ENCODE data around the gene GHRL.

The GHRL gene

GRCh38 chr3:10292505-10293419 is at the start of gene GHRL:
TSS of gene GHRL (minus strand) at chr3:10292947. CDS start at chr3:10290180, 2,767 bp downstream.
- H3K9ac ChIP-seq (ENCODE audit: low read length): no peak within 1 kb of the TSS
- DNase-seq (ENCODE audit: low read depth): no peak
- no peaks in the 10 kb centered on the region for H3K9me3 ChIP-seq (ENCODE audit: control insufficient read depth, low read length)
- H3K36me3 ChIP-seq (ENCODE audit: control insufficient read depth, insufficient read depth, low read length, severe bottlenecking): peaks cover 32% of the 10 kb centered on the region
- H3K4me1 ChIP-seq (ENCODE audit: control insufficient read depth, insufficient read depth, low read length): no peaks in the 10 kb centered on the region
- no peaks in the 10 kb centered on the region for H3K27me3 ChIP-seq (replicated peaks; ENCODE audit: control insufficient read depth, insufficient read depth, low read length)
- H3K4me3 ChIP-seq (ENCODE audit: low read length): no peak within 1 kb of the TSS

GRCh38 chr3:10341901-10342398 is 49.2 kb upstream of the GHRL start:
- no peak overlapping the region for H3K9ac ChIP-seq (ENCODE audit: low read length)
- DNase-seq (ENCODE audit: low read depth): no peak
- H3K9me3 ChIP-seq (ENCODE audit: control insufficient read depth, low read length): no peaks in the 10 kb centered on the region
- H3K4me3 ChIP-seq (ENCODE audit: low read length): no peak overlapping the region
- peaks cover 31% of the 10 kb centered on the region for H3K27me3 ChIP-seq (replicated peaks; ENCODE audit: control insufficient read depth, insufficient read depth, low read length)
- H3K36me3 ChIP-seq (ENCODE audit: control insufficient read depth, insufficient read depth, low read length, severe bottlenecking): no peaks in the 10 kb centered on the region
- H3K4me1 ChIP-seq (ENCODE audit: control insufficient read depth, insufficient read depth, low read length): no peaks in the 10 kb centered on the region

- Histone ChIP-seq H3K27me3 (replicated peaks; ENCODE audit: control insufficient read depth, insufficient read depth, low read length) (peaks cover 32% of the 10 kb centered on the region), H3K36me3 (ENCODE audit: control insufficient read depth, insufficient read depth, low read length, severe bottlenecking) (no peaks in the 10 kb centered on the region), H3K4me3 (ENCODE audit: low read length) (no peak overlapping the region), H3K9ac (ENCODE audit: low read length) (no peak overlapping the region), H3K4me1 (ENCODE audit: control insufficient read depth, insufficient read depth, low read length) (no peaks in the 10 kb centered on the region), H3K9me3 (ENCODE audit: control insufficient read depth, low read length) (no peaks in the 10 kb centered on the region)
- DNase-seq (ENCODE audit: low read depth): no peak
Measured at GRCh38 chr3:10340476-10340875, 47.7 kb upstream of the GHRL start.

GRCh38 chr3:10340046-10340445 is 47.3 kb upstream of the GHRL start:
- Histone ChIP-seq H3K4me1 (ENCODE audit: control insufficient read depth, insufficient read depth, low read length) (no peaks in the 10 kb centered on the region), H3K9me3 (ENCODE audit: control insufficient read depth, low read length) (no peaks in the 10 kb centered on the region), H3K27me3 (replicated peaks; ENCODE audit: control insufficient read depth, insufficient read depth, low read length) (peaks cover 35% of the 10 kb centered on the region), H3K9ac (ENCODE audit: low read length) (no peak overlapping the region), H3K4me3 (ENCODE audit: low read length) (no peak overlapping the region), H3K36me3 (ENCODE audit: control insufficient read depth, insufficient read depth, low read length, severe bottlenecking) (no peaks in the 10 kb centered on the region)
- no peak for DNase-seq (ENCODE audit: low read depth)

GRCh38 chr3:10339376-10339955 is 46.7 kb upstream of the GHRL start:
- no peak overlapping the region for H3K4me3 ChIP-seq (ENCODE audit: low read length)
- H3K27me3 ChIP-seq (replicated peaks; ENCODE audit: control insufficient read depth, insufficient read depth, low read length): peaks cover 36% of the 10 kb centered on the region
- no peaks in the 10 kb centered on the region for H3K9me3 ChIP-seq (ENCODE audit: control insufficient read depth, low read length)
- H3K4me1 ChIP-seq (ENCODE audit: control insufficient read depth, insufficient read depth, low read length): no peaks in the 10 kb centered on the region
- no peaks in the 10 kb centered on the region for H3K36me3 ChIP-seq (ENCODE audit: control insufficient read depth, insufficient read depth, low read length, severe bottlenecking)
- no peak overlapping the region for H3K9ac ChIP-seq (ENCODE audit: low read length)
- DNase-seq (ENCODE audit: low read depth): no peak

GRCh38 chr3:10338591-10339353 is 46.0 kb upstream of the GHRL start:
- no peaks in the 10 kb centered on the region for H3K36me3 ChIP-seq (ENCODE audit: control insufficient read depth, insufficient read depth, low read length, severe bottlenecking)
- no peak overlapping the region for H3K9ac ChIP-seq (ENCODE audit: low read length)
- no peaks in the 10 kb centered on the region for H3K9me3 ChIP-seq (ENCODE audit: control insufficient read depth, low read length)
- no peak overlapping the region for H3K4me3 ChIP-seq (ENCODE audit: low read length)
- no peaks in the 10 kb centered on the region for H3K4me1 ChIP-seq (ENCODE audit: control insufficient read depth, insufficient read depth, low read length)
- DNase-seq (ENCODE audit: low read depth): no peak
- H3K27me3 ChIP-seq (replicated peaks; ENCODE audit: control insufficient read depth, insufficient read depth, low read length): peaks cover 35% of the 10 kb centered on the region

- Histone ChIP-seq H3K9ac (ENCODE audit: low read length) (no peak overlapping the region), H3K4me1 (ENCODE audit: control insufficient read depth, insufficient read depth, low read length) (no peaks in the 10 kb centered on the region), H3K27me3 (replicated peaks; ENCODE audit: control insufficient read depth, insufficient read depth, low read length) (peaks cover 38% of the 10 kb centered on the region), H3K4me3 (ENCODE audit: low read length) (no peak overlapping the region), H3K9me3 (ENCODE audit: control insufficient read depth, low read length) (no peaks in the 10 kb centered on the region), H3K36me3 (ENCODE audit: control insufficient read depth, insufficient read depth, low read length, severe bottlenecking) (no peaks in the 10 kb centered on the region)
- no peak for DNase-seq (ENCODE audit: low read depth)
Measured at GRCh38 chr3:10338164-10338470, 45.4 kb upstream of the GHRL start.

GRCh38 chr3:10337323-10338163 is 44.8 kb upstream of the GHRL start:
- Histone ChIP-seq H3K36me3 (ENCODE audit: control insufficient read depth, insufficient read depth, low read length, severe bottlenecking) (no peaks in the 10 kb centered on the region), H3K4me3 (ENCODE audit: low read length) (no peak overlapping the region)

GRCh38 chr3:10336761-10337160 is 44.0 kb upstream of the GHRL start:
- DNase-seq (ENCODE audit: low read depth): no peak
- Histone ChIP-seq H3K27me3 (replicated peaks; ENCODE audit: control insufficient read depth, insufficient read depth, low read length) (peaks cover 43% of the 10 kb centered on the region), H3K4me3 (ENCODE audit: low read length) (no peak overlapping the region), H3K9me3 (ENCODE audit: control insufficient read depth, low read length) (no peaks in the 10 kb centered on the region), H3K9ac (ENCODE audit: low read length) (no peak overlapping the region), H3K36me3 (ENCODE audit: control insufficient read depth, insufficient read depth, low read length, severe bottlenecking) (no peaks in the 10 kb centered on the region), H3K4me1 (ENCODE audit: control insufficient read depth, insufficient read depth, low read length) (no peaks in the 10 kb centered on the region)

More at GRCh38 chr3:10337323-10338163, 44.8 kb upstream of the GHRL start:
- Histone ChIP-seq H3K9me3 (ENCODE audit: control insufficient read depth, low read length) (no peaks in the 10 kb centered on the region), H3K9ac (ENCODE audit: low read length) (no peak overlapping the region), H3K4me1 (ENCODE audit: control insufficient read depth, insufficient read depth, low read length) (no peaks in the 10 kb centered on the region), H3K27me3 (replicated peaks; ENCODE audit: control insufficient read depth, insufficient read depth, low read length) (peaks cover 38% of the 10 kb centered on the region)
- DNase-seq (ENCODE audit: low read depth): no peak

GRCh38 chr3:10335871-10336622 is 43.3 kb upstream of the GHRL start:
- Histone ChIP-seq H3K36me3 (ENCODE audit: control insufficient read depth, insufficient read depth, low read length, severe bottlenecking) (no peaks in the 10 kb centered on the region), H3K27me3 (replicated peaks; ENCODE audit: control insufficient read depth, insufficient read depth, low read length) (peaks cover 44% of the 10 kb centered on the region), H3K9ac (ENCODE audit: low read length) (no peak overlapping the region), H3K4me1 (ENCODE audit: control insufficient read depth, insufficient read depth, low read length) (no peaks in the 10 kb centered on the region), H3K9me3 (ENCODE audit: control insufficient read depth, low read length) (no peaks in the 10 kb centered on the region), H3K4me3 (ENCODE audit: low read length) (no peak overlapping the region)
- no peak for DNase-seq (ENCODE audit: low read depth)

All from adipocyte (in vitro differentiated cells).